ENCODE results near the gene COLEC12.

The COLEC12 gene

GRCh38 chr18:495452-495851 is 5.0 kb downstream of the COLEC12 start:
- Mint-ChIP-seq H3K27ac (no peak overlapping the region), H3K27me3 (peaks cover 3% of the 10 kb centered on the region), H3K4me3 (no peak overlapping the region), H3K4me1 (no peaks in the 10 kb centered on the region), H3K9me3 (no peaks in the 10 kb centered on the region), H3K36me3 (no peaks in the 10 kb centered on the region)
- ATAC-seq (ENCODE audit: low read depth) (no peak), DNase-seq (ENCODE audit: low spot score in 2 of 2) (no peak)

DNA sequence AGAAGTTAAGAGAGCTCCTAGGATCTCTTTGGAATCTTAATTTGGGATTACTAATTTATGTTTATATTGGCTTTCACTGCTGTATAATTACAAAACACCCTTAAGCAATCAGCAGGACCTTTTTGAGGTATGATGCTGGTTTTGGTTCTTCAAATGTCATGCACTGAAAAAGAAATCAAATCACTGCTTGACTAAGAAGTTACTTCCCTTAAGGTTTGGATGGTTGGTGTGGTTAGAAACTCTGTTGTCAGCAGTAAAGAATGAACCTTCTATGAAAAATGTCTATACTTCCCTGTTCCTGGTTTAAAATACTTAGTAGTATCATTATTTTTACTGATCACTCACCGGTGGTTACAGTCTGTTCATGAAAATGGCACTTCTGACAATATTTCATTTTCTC is 5.5 kb downstream of the COLEC12 start:
- no peak overlapping the region for H3K27ac Mint-ChIP-seq
- ATAC-seq (ENCODE audit: low read depth): no peak

DNA sequence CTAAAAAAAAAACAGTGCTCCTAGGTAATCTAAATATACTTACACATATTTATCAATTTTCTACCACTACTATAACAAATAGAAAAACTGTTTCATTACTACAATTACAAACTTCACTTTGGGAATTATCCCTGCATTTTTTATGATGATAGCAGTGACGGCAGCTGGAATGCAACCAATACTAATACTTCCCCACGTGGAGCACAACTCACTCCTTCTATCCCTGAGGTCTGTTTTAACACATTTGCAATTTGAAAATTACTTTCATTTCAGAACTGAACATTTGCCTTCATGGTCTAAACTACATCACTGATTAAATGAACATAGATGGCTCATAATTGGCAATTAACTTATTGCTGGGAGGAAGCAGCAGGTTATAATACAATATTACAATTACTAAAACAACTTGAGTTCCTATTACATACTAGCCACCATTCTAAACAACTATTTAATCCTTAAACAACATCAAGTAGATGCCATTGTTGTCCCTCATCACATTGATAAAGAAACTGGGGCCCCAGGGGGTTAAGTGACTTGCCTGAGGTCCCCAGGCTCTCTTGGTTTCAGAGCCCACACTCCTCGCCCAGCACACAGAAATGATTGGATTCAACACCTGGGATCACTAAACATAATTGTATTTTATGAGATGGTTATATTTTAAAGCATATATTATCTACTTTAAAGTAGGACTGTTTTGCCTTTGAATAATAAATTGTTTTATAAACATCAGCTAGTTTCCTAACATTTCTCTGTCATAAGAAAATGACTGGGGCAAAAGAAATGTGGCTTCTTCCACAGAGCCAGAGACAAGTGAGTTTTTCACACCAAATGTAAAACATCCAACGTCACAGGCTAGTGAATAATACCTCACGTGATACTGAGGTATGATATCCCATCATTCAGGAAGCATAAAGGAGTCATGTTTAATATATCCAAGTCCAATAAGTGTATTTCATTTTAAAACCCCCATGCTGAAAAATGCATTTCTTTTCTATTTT is 6.2 kb downstream of the COLEC12 start:
- no peaks in the 10 kb centered on the region for H3K4me1 Mint-ChIP-seq
- ATAC-seq (ENCODE audit: low read depth): no peak
- H3K9me3 Mint-ChIP-seq: no peaks in the 10 kb centered on the region
- no peak overlapping the region for H3K4me3 Mint-ChIP-seq
- H3K36me3 Mint-ChIP-seq: no peaks in the 10 kb centered on the region
- no peak overlapping the region for H3K27ac Mint-ChIP-seq
- no peak for DNase-seq (ENCODE audit: low spot score in 2 of 2)
- H3K27me3 Mint-ChIP-seq: peaks cover 1% of the 10 kb centered on the region

More for the DNA sequence above, 5.5 kb downstream of the COLEC12 start:
- no peak for DNase-seq (ENCODE audit: low spot score in 2 of 2)
- no peaks in the 10 kb centered on the region for H3K36me3 Mint-ChIP-seq
- no peak overlapping the region for H3K4me3 Mint-ChIP-seq
- no peaks in the 10 kb centered on the region for H3K4me1 Mint-ChIP-seq
- no peaks in the 10 kb centered on the region for H3K9me3 Mint-ChIP-seq
- peaks cover 3% of the 10 kb centered on the region for H3K27me3 Mint-ChIP-seq

DNA sequence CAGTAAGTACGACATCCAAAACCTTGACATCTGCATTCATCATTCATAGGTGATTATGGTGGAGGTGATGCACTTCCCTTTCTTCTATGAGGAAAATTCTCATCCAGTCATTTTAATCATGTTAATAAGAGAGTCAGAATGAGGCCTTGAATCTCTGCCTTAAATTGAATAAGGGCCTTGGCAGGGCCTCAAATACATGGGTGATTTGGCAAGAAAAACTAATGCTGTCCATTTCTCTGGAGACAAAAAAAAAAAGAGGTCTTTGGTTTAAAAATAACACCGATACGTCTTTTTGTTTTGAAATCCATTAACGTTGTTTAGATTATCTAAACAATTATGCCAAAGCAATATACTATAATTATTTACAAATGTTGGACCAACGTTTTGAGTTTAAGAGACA is 8.1 kb downstream of the COLEC12 start:
- Mint-ChIP-seq H3K27ac (no peak overlapping the region), H3K36me3 (no peaks in the 10 kb centered on the region), H3K27me3 (peaks cover 2% of the 10 kb centered on the region), H3K9me3 (no peaks in the 10 kb centered on the region), H3K4me3 (no peak overlapping the region), H3K4me1 (no peaks in the 10 kb centered on the region)
- ATAC-seq (ENCODE audit: low read depth) (no peak), DNase-seq (ENCODE audit: low spot score in 2 of 2) (no peak)

GRCh38 chr18:490624-491023 is 9.9 kb downstream of the COLEC12 start:
- no peak for ATAC-seq (ENCODE audit: low read depth)
- Mint-ChIP-seq H3K27ac (no peak overlapping the region), H3K36me3 (no peaks in the 10 kb centered on the region), H3K4me3 (no peak overlapping the region), H3K9me3 (peaks cover 4% of the 10 kb centered on the region), H3K27me3 (peaks cover 2% of the 10 kb centered on the region), H3K4me1 (no peaks in the 10 kb centered on the region)
- DNase-seq (ENCODE audit: low spot score in 2 of 2): no peak

DNA sequence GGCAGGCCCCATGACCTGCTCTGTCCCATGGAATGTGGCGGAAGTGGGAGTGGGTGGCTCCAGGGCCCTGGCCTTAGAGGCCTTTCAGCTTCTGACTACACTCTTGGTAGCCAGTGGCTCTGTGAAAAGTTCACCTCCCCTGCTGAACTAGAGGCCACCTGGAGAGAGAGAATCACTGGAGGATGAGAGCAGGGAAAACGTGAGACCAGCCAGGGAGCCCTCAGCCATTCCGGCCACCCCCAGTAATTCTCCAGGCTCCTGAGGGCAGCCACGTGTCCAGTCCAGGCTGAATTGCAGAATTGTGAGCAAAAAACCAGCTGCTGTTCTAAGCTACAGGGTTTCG is 10.5 kb downstream of the COLEC12 start:
- H3K36me3 Mint-ChIP-seq: no peaks in the 10 kb centered on the region
- DNase-seq (ENCODE audit: low spot score in 2 of 2) (no peak), ATAC-seq (ENCODE audit: low read depth) (no peak)
- H3K4me1 Mint-ChIP-seq: no peaks in the 10 kb centered on the region
- peaks cover 4% of the 10 kb centered on the region for H3K9me3 Mint-ChIP-seq
- H3K4me3 Mint-ChIP-seq: no peak overlapping the region
- H3K27ac Mint-ChIP-seq: no peak overlapping the region
- peaks cover 2% of the 10 kb centered on the region for H3K27me3 Mint-ChIP-seq

DNA sequence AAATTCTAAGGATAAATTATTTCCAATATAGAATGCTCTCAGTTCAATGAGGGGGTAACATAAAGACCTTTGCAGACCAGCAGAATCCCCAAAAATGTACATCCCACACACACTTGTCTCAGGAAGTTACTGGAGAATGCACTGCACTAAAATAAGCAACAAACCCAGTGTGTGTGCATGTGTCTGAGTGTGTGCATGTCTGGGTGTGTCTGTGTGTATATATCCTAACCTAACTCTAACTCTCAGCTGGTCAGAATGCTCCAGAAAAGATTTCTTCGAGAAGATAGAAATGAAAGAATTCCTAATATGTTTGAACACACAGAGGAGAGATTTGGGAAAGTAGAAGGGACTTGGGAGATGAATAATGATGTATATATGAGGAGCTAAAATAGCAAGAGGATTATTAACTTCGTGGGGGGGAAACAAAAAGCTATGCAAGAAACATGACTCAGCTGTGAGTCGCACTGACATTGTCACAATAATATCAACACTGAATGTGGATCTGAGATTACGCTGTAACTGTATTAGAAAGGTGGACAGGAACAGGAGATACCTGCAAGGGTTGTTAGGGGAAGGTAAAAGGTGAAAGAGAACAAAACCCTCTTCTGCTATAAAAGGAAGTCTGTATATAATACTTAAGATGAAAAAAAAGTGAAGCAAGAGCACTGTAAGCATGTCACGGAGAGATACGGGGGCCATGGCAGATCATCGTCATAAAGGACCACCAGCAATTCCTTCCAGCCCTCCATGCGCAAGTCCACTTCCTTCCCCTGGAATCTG is 11.1 kb downstream of the COLEC12 start:
- Mint-ChIP-seq H3K36me3 (no peaks in the 10 kb centered on the region), H3K4me3 (no peak overlapping the region), H3K4me1 (no peaks in the 10 kb centered on the region), H3K27ac (no peak overlapping the region), H3K9me3 (peaks cover 4% of the 10 kb centered on the region), H3K27me3 (peaks cover 2% of the 10 kb centered on the region)
- DNase-seq (ENCODE audit: low spot score in 2 of 2): no peak
- no peak for ATAC-seq (ENCODE audit: low read depth)

DNA sequence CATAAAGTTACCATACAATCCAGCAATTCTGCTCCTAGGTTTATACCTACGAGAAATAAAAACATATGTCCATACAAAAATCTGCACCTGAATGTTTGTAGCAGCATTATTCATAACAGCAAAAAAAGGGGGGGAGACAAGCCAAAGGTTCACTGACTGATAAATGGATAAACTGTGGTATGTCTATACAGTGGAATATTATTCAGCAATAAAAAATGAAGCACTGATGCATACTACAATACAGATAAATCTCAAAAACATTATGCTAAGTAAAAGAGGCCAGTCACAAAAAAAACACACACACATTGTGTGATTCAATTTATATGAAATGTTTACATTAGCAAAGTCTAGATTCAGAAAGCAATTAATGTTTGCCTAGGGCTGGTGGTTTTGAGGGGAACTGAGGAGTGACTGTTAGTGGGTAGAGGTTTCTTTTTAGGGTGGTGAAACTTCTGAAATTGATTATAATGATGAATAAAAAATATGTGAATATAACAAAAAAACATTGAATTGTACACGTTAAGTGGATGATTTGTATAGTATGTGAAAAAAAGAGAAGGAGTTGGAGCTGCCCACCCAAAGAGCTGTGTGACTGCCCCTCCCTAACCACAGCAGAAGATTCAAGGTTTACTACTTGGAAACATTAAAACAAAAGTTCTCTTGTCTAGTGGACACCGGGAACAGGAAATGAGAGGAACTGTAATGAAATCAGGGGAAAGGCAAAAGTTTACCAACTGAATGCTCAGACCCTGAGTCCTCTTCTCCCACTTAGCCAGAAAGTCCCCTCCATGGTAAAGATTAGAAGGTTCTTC is 13.4 kb downstream of the COLEC12 start:
- no peaks in the 10 kb centered on the region for H3K4me1 Mint-ChIP-seq
- DNase-seq (ENCODE audit: low spot score in 2 of 2) (no peak), ATAC-seq (ENCODE audit: low read depth) (no peak)
- no peak overlapping the region for H3K27ac Mint-ChIP-seq
- no peaks in the 10 kb centered on the region for H3K36me3 Mint-ChIP-seq
- H3K9me3 Mint-ChIP-seq: peaks cover 4% of the 10 kb centered on the region
- no peak overlapping the region for H3K4me3 Mint-ChIP-seq
- peaks cover 4% of the 10 kb centered on the region for H3K27me3 Mint-ChIP-seq

DNA sequence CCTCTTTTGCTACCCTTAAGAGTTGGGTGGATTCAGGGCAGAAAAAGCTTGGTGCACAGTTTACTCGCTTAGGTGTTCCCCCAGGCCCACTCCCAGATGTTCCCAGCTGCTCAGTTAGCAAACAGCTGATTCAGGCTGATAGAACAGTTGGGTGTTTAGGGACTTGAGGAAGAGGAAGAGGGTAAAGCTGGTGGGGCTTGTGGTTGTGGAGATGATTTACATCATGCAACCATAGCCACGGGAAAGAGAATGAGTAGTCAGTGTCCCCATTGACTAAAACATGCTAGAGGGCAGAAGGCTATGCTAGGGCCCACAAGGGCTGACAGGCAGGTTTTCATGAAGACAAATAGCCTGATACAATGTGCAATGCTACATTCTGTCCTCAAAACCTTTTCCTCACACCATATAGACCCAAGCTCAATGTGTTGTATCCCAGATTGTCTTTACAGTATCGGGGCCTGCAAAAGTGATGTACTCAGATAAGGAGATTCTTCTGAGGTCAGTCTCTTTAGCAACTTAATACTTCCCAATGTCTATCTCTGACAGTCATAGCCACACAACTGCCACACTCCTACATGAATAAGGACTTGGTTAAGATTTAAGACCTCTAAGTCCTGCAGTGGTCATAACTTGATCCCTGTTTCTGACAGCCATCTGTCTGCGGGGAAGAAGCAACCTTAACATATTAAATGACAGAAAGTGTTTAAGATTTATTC is 15.6 kb downstream of the COLEC12 start:
- Mint-ChIP-seq H3K4me1 (no peaks in the 10 kb centered on the region), H3K4me3 (no peak overlapping the region), H3K36me3 (no peaks in the 10 kb centered on the region), H3K27me3 (peaks cover 6% of the 10 kb centered on the region), H3K27ac (no peak overlapping the region), H3K9me3 (peaks cover 4% of the 10 kb centered on the region)
- ATAC-seq (ENCODE audit: low read depth) (no peak), DNase-seq (ENCODE audit: low spot score in 2 of 2) (no peak)

GRCh38 chr18:478681-479080 is 21.8 kb downstream of the COLEC12 start:
- no peaks in the 10 kb centered on the region for H3K9me3 Mint-ChIP-seq
- no peak overlapping the region for H3K27ac Mint-ChIP-seq
- no peaks in the 10 kb centered on the region for H3K36me3 Mint-ChIP-seq
- peaks cover 4% of the 10 kb centered on the region for H3K27me3 Mint-ChIP-seq
- ATAC-seq (ENCODE audit: low read depth): no peak
- no peaks in the 10 kb centered on the region for H3K4me1 Mint-ChIP-seq
- no peak overlapping the region for H3K4me3 Mint-ChIP-seq
- DNase-seq (ENCODE audit: low spot score in 2 of 2): no peak

- Mint-ChIP-seq H3K36me3 (no peaks in the 10 kb centered on the region), H3K9me3 (no peaks in the 10 kb centered on the region), H3K4me3 (no peak overlapping the region), H3K4me1 (no peaks in the 10 kb centered on the region), H3K27me3 (peaks cover 6% of the 10 kb centered on the region), H3K27ac (no peak overlapping the region)
- no peak for DNase-seq (ENCODE audit: low spot score in 2 of 2)
- ATAC-seq (ENCODE audit: low read depth): no peak
Measured at GRCh38 chr18:477565-477964, 22.9 kb downstream of the COLEC12 start.

- Mint-ChIP-seq H3K36me3 (no peaks in the 10 kb centered on the region), H3K9me3 (no peaks in the 10 kb centered on the region), H3K27ac (no peak overlapping the region), H3K4me1 (no peaks in the 10 kb centered on the region), H3K27me3 (peaks cover 6% of the 10 kb centered on the region), H3K4me3 (no peak overlapping the region)
- no peak for ATAC-seq (ENCODE audit: low read depth)
- no peak for DNase-seq (ENCODE audit: low spot score in 2 of 2)
Measured at GRCh38 chr18:476251-476664, 24.2 kb downstream of the COLEC12 start.

DNA sequence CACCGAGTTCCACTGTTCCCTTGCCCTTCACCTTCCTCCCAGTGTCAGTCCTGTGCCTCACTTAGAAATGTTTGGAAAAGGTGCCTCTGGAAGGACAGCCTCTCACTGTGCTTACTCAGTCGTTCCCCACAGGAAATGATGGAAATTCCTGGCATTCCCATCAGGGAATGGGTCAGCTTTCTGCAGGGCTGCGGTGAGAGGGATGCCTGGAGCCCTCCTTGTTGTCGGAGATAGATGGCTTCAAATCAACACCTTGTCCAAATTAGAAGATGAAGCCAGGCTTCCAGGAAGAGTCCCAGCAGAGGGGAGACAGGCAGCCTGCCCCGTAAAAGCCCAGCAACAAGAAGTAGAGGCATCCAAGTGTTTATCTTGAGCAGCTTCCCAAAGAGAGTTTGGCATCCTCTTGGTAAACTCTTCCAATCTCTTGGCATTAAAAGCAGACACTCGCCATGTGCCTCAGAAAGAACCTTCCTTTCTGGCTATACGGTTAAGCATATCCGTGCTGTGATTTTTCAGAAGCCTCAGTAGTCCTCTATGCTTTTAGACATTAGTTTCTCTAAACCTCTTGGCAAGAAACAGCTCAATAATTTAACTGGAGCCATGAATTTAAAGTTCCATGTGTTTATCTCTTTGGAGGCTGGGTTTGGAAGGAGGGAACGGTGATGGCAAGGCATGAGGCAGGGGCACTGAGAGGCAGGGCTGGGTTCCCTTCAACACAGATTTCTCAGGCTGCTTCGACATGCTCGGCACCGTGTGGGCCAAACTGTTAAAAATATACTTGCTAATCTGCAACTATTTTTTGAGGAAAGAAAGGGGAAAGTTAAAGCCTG is 25.1 kb downstream of the COLEC12 start:
- no peak overlapping the region for H3K27ac Mint-ChIP-seq
- no peak for ATAC-seq (ENCODE audit: low read depth)
- no peaks in the 10 kb centered on the region for H3K9me3 Mint-ChIP-seq
- no peak overlapping the region for H3K4me3 Mint-ChIP-seq
- no peak for DNase-seq (ENCODE audit: low spot score in 2 of 2)
- H3K36me3 Mint-ChIP-seq: no peaks in the 10 kb centered on the region
- peaks cover 3% of the 10 kb centered on the region for H3K27me3 Mint-ChIP-seq
- H3K4me1 Mint-ChIP-seq: no peaks in the 10 kb centered on the region

All from memory B cell (primary cell).